T-helper 1 cell treated with Interleukin-12 subunit alpha and Interleukin-12 subunit beta and Interleukin-4 antibody, amounts not matched to agents 30 ng/mL and 1 ng/mL, for 36 hours (primary cell): ENCODE results near the gene CHRNA4. TPM values are rescaled to one million over a fixed set of nuclear protein-coding genes. Genes with fewer than 3 reads are reported as not detected.

Experiments
- intact Hi-C: fragments of 100-400 bp; cut with micrococcal nuclease; formaldehyde crosslinking; loops from one replicate; pipeline ENCODE4 v1.15.1; 2024
- total RNA-seq: library from RNA; stranded (reverse); gene quantifications from 2 replicates; pipeline ENCODE4 v1.2.3, GENCODE V29; 2022

The CHRNA4 gene
- total RNA-seq, 1 donor from 2014 or later, result not detected

DNA sequence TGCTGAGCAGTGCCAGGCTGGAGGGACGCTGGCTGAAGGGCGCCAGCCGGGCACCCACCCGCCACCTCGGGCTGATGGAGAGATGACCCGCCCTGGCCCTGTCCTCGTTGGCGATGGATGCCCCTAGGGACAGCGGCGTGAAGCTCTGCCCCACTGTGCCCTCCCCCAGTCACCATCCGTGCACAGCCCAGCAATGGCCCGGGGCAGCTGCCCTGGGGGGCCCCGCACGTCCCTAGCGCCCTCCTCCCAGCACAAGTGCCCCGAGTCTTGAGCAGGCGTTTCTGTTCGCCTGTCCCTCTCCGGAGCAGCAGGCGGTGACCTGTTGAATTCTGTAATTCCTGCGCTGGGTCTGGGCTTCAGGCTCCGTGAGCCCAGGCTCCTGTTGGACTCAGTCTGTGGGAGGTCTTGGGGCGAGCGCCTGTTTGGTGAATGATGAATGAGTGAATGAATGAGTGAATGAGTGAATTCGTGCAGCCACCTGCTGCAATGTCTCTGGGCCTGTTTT lies 36.8 kb upstream of the CHRNA4 start:
- intact Hi-C loops, result no loop called here

DNA sequence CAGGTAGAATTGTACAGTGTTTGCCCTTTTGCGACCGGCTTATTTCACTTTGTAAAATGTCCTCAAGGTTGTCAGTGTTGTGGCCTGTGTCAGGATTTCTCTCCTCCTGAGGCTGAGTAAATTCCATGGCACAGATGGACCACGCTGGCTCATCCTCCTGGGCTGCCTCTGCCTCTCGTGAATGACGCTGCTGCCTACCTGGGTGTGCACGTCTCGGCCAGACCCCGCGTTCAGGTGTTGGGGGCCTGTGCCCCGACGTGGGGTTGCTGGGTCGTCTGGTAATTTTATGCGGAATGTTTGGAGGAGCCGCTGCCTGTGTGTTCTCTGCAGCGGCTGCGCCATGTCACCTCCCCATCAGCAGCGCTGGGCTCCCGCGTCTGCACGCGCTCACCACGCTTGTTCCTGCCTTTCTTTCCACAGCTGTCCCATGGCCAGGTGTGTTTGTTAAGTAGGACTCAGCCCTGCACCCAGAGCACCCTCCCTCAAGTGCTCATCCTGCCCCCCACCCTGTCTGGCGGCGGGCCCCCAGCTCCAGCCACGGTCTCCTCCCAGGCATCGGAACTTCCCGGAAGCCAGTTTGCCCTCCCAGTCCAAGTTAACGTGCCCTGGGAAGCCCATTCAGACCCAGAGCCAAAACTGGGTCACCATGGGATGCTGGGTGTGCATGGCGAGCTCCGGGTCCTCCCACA lies 36.1 kb upstream of the CHRNA4 start:
- intact Hi-C loops, result no loop called here

DNA sequence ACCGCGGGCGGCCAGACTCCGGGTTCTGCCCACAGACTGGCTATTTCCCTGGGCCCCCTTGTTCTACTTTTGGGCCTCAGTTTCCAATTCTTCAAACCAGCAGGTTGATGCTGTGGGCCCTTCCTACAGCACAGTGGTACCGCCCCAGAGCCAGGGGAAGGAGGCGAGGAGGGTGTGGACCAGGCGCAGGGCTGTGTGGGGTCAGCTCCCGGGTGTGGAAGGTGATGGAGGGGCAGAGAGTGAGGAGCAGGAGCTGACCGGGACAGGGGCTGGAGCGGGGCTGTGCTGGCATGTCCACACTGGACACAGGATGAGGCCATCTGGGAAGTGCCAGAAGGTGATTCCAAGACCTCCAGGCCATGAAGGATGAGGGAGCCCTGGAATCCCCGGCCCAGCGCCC lies 35.2 kb upstream of the CHRNA4 start:
- intact Hi-C loops, result no loop called here

DNA sequence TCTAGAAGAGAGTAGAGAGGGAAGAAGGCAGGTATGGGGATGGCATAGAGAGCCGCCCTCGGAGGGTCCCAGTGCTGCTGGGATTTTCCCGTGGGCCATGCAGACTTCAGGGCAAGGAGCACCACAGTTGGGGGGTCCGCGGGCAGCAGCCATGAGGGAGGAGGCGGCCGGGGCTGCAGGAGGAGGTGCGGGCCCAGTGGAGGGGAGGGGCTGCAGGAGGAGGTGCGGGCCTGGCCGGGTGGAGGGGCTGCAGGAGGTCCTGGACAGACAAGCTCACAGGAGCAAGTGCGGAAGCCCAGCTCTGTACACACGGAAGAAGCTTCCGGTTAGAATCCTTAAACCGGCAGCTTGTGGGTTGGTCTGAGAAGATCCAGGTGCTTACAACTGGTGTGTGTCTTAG lies 34.6 kb upstream of the CHRNA4 start:
- intact Hi-C loops, result no loop called here

DNA sequence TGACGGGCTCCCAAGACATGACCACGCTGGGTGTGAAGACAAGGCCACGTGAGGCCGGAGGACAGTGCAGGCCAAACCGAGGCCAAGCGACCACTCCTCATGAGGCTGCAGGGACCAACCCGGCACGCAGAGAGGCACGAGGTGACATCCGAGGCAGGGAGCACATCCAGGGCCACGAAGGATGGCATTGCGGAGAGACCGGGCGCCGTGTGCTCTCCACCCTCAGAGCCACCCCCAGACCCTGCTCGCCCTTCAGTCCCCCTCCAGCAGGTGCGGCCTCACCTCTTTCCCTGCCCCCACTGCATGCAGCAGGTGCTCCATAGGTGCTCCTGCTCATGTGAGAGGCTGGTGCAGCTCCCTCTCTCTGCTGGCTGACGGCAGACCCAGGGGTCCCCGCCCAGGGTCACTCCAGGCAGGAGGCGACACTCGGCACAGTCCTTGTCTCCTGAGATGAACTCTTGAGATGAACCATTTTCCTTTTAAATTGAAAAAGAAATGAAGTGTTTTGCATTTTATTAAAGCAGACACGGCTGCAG lies 33.8 kb upstream of the CHRNA4 start:
- intact Hi-C loops, result no loop called here

DNA sequence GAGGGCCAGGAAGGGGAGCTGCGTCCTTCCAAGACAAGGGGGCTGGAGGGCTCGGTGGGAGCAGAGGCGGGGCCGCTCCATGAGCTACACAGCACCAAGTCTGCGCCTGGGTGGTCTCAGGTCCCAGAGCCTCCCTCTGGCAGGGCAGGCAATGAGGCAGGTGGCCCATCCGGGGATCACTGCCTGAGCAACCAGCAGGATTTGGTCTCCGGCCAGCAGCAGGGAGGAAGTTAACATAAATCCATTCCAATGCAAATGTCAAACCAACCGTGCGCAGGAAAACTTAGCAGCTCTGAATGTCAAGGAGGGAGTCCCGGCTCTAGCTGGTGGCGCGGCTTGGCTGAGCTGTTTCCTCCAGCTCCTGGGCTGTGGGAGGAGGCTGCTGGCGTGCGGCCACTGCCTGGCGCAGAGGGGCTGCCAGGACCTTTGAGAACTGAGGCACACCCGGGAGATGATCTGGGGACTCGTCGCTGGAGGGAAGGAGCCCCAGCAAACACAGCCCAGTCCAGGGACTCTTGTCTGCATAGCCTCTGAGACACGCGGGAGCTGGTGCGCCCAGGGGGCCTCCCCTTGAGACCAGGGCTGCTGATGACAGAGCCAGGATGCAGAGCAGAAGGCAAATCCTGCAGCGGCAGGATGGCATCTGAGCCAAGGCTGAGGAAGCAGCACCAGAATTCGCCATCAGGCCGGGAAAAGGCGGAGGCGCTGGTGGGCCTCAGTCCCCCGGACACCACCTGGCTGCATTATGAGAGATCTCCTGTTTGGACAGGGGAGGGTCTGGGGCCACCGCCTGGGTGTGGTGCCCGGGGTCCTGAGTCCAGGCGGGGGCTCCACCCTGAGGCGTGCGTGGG lies 33.1 kb upstream of the CHRNA4 start:
- intact Hi-C loops, result no loop called here

DNA sequence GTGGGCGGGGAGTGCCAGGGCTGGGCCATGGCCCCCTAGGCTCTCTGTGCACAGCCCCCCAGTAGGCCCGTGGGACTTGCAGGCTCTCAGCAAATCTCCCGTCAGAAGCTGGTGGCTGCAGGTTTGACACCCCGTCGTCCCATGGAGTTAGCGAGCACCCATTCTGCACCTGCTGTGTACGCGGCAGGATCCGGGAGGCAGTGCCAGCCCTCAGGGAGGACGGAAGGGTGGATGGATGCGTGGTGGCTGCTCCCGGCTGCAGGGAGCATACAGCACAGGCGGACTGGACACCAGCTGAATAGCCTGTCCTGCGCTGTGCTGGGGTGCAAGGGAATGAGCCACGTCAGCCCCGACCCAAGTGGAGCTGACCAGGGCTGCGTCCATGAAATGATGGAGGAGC lies 32.4 kb upstream of the CHRNA4 start:
- intact Hi-C loops, result no loop called here

DNA sequence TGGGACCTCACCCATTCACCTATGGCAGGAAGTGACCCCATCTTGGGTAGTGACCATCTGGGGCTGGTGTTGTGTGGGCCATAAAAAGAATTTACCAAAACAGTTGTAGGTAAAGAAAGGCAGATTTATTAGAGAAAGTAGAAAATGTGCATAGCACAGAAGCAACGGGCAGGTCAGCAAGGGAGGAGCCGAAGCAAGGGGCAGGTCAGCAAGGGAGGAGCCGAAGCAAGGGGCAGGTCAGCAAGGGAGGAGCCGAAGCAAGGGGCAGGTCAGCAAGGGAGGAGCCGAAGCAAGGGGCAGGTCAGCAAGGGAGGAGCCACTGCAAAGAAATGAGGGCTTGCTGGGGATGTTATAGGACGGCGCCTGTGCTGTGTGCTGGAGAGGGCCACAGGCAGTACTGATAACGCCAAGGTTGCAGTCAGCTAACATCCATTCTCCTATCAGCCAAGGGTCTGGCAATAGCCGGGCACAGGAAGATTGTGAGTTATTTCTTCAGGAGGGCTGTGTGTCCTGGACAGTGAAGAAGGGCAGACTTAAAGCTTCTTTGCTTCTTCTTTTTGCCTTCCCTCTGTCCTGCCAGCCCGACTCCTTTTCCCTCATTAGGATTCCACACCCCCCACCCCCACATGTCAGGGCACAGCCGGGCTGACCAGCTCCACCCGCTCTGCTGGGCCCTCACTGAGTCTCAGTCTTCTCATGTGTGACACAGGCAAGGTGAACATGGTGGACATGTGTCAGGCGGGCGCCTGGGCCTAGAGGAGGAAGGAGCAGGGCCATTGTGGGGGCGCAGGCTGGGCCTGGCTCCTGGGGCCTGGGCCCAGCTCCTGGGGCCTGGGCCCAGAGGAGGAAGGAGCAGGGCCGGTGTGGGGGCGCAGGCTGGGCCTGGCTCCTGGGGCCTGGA lies 31.6 kb upstream of the CHRNA4 start:
- intact Hi-C loops, result no loop called here

DNA sequence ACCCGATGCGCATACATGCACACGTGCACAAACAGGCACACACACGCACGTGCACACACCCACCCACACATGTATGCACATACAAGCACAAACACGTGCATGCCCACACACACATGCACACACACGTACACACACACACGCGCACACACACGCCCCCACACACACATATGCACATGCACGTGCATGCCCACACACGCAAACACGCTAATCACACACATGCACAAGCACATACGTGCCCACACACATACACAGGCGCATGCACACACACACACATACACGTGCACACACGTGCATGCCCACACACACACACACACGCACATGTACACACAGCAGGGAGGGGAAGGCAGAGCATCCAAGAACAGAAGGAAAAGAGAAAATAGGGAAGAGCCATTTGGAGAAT lies 26.8 kb upstream of the CHRNA4 start:
- intact Hi-C loops, result no loop called here

DNA sequence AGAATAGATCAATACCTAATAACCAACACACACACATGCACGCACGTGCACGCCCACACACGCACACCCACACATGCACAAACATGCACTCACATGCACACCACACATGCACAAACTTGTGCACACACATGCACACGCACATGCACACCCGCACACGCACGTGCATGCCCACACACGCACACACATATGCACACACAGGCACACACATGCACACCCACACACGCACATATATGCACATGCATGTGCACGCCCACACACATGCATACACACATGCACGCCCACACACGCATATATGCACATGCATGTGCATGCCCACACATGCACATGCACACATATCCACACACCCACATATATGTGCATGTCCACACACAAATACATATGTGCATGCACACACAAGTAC lies 26.2 kb upstream of the CHRNA4 start:
- intact Hi-C loops, result no loop called here

DNA sequence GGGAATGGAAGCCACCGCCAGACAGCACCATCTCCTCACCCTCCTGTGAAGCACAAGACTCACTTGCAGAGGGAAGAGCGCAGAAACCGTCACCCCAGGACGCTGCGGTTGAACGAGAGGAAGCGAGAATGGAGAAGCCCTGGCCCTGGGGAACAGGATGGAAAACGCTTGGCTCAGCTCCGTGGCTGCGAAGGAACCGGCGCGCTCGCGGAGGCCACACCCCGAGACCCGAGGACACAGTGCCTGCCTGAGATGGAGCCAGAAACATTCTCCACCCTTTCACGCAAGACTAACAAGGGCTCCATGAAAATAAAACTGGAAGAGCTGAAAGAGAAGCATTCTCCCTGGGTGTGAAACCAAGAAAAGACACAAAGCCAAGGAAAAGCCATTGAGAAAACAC lies 25.3 kb upstream of the CHRNA4 start:
- intact Hi-C loops, result no loop called here

DNA sequence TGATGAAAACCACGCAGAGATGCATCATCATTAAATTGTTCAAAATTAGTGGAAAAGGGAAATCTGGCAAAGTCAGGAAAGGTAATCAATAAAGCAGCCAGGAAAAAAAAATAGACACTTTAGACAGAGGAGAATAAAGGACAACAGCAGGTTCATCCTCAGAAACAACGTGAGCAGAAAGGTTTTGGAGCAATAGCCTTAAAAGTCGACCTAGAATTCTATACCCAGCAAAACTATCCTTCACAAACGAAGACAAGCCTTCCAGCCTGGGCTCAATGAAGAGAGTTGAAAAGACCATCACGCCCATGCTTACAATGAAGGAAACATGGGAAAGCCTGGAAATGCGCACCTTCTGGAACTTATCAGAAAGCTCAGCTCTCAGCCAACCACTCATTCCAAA lies 24.7 kb upstream of the CHRNA4 start:
- intact Hi-C loops, result no loop called here

DNA sequence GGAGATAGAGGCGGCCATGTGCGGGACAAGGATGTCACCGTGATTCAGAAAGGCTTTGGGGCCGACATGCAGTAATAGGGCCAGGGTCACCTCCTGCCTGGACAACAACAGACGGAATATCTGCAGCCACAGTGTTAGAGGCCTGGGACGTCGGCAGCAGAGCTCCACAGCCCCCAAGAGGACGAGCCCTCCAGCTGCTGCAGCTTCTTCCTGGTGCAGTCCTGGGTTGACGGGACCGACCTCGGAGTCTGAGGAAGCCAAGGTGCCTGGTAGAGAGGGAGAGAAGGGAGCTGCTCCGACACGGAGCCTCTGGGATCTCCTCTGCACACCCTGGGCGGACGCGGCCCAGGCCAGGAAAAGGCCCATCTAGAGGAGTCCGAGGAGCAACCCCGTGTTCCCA lies 23.2 kb upstream of the CHRNA4 start:
- intact Hi-C loops, result loop anchor here (5.0 kb wide), 1 partner anchor 327 kb away; no protein-coding TSS in a partner anchor

DNA sequence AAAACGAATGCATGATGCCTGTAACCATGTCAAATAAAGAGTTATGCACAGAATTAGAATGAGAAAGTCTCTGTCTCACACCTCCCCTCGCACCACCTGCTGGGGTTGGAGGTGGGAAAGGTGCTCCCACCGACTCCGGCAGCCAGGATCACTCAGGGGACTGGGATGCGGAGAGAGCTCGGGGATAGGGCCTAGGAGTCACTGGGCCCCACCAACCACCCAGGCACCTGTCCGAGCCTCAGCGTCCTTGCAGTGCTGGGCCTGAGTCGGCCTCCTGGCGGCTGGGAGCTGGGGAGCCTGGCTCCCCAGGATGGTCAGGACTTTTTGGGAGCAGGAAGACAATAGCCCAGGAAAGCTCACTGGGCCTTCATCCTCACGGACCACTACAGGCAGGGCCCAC lies 22.4 kb upstream of the CHRNA4 start:
- intact Hi-C loops, result loop anchor here (5.0 kb wide), 1 partner anchor 326 kb away; no protein-coding TSS in a partner anchor

DNA sequence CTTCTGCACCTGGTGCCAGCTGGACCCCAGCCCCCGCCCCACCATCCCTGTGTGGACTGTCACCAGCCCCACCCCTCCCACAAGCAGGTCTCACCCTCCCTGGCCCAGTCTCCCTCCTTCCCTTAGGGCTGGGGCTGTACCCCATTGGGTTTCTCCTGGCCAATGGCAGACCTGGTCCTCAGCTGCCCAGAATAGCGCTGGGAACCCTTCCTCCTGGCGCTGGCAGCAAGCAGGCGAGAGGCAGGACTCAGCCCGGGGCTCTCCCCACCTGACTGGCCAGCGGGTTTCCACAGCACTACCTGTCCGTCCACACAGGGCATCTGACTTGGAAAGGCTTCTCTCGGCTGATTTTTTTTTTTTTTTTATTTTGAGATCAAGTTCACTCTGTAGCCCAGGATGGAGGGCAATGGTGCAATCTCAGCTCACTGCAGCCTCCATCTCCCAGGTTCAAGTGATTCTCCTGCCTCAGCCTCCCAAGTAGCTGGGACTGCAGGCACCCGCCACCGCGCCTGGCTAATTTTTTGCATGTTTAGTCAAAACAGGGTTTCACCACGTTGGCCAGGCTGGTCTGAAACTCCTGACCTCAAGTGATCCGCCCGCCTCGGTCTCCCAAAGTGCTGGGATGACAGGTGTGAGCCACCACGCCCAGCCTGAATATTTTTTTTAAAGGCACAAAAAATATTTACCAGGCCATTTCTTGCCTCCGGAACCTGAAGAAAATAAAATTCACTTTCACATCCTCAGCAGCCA lies 21.6 kb upstream of the CHRNA4 start:
- intact Hi-C loops, result loop anchor here (5.0 kb wide), 1 partner anchor 325 kb away; no protein-coding TSS in a partner anchor

DNA sequence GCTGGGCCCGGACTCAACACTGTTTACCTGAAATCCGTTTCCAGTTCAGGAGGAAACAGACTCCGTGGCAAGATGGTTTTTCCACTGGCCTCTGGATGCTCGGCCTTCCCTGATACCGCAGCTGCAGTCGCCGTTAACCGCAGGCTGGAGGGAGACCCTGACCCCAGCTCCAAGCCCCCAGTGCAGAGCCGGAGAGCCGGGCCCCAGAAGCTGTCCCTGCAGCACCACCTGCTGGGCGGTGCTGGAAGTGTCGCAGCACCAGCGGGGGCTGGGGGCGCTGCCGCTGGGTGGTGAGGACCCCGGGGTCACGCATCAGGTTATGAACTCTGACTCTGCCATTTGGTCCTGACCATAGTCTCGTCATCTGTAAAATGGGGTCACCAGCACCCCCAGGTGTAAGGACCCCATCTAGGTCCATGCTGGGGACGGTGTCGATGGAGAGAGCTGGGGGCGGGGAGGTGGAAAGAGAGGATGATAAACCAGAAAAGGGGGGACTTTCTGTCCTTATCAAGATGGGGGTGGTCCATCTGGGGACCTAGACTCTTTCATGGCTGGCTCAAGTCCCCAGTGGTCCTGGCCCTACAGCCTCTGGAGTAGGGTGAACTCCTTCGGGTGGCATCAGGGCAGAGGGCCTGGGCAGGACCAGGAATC lies 20.8 kb upstream of the CHRNA4 start:
- intact Hi-C loops, result loop anchor here (1.0 to 5.0 kb wide), 3 partner anchors 73 to 325 kb away; no protein-coding TSS in a partner anchor

DNA sequence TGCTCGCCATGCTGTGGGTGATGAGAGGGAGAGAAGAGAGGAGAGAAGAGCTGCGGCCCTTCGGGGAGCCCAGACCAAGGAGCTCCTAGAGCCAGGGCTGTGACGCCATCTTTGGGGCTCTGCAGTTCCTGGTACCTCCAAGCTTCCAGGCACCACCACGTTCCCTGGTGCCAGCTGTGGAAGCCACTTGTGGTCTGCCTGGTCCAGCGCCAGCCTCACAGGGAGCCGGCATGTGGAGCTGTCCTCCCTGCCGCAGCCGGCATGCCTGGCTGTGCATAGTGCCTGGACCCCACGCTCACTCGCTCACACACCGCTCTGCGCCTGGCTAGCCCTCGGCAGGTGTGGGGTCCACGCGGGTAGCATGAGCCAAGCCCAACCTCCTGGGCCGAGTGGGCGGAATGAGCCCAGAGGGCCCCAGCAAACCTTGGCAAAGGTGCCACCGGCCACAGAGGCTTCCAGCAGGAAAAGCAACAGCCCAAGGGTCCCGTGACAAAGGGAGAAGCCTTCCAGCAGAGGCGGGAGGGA lies 19.3 kb upstream of the CHRNA4 start:
- intact Hi-C loops, result loop anchor here (2.0 to 5.0 kb wide), 2 partner anchors 72 to 323 kb away; no protein-coding TSS in a partner anchor

DNA sequence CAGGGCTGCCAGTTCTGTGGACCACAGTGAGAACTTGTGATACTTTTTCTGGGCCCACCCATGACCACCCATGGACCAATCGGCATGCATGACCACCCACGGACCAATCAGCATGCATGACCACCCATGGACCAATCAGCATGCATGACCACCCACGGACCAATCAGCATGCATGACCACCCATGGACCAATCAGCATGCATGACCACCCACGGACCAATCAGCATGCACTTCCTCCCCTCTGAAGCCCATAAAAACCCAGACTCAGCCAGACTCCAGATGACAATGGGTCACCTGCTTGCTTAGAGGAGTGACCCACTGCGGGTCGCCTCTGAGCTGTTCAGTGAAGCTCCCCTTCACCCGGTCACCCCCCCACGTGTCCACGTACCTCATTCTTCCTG lies 18.7 kb upstream of the CHRNA4 start:
- intact Hi-C loops, result loop anchor here (2.0 to 5.0 kb wide), 2 partner anchors 71 to 323 kb away; no protein-coding TSS in a partner anchor

DNA sequence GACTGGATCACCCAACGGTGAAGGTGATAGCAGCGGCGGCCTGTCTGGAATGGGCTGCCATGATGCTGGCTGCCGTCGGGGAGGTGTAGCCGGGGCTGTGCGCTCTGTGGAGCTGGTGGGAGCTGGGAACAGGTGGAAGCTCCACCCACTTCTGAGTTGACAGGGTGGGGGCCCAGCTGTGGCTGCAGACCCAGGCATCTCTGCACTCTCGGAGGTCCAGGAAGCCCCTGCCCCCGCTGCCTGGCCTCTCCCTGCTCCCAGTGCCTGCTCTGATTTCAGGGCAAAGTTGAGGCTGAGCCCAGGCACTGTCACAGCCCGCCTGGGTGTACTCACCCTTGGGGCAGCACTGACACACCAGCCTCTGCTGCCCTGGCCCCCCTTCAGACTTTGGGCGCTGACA lies 18.1 kb upstream of the CHRNA4 start:
- intact Hi-C loops, result no loop called here
